Ishikawa (cell line): Measurements from ENCODE around the gene EZH2.

ENCODE experiments used
- CEBPB ChIP-seq: IDR thresholded peaks from 2 replicates; pipeline ENCODE4 v1.6.1; 2012
- CREB1 ChIP-seq: IDR thresholded peaks from 2 replicates; pipeline ENCODE4 v1.6.1; 2012; ENCODE audit warnings: low read depth
- EP300 ChIP-seq: IDR thresholded peaks from 2 replicates; pipeline ENCODE4 v1.6.1; 2012; ENCODE audit warnings: borderline replicate concordance
- RAD21 ChIP-seq: IDR thresholded peaks from 2 replicates; pipeline ENCODE4 v1.6.1; 2012; ENCODE audit warnings: low read depth
- REST ChIP-seq: IDR thresholded peaks from 2 replicates; pipeline ENCODE4 v1.6.1; 2012; ENCODE audit warnings: low read depth, mild to moderate bottlenecking
- TAF1 ChIP-seq: IDR thresholded peaks from 2 replicates; pipeline ENCODE4 v1.6.1; 2012; ENCODE audit warnings: low read depth, mild to moderate bottlenecking
- TCF12 ChIP-seq: IDR thresholded peaks from 2 replicates; pipeline ENCODE4 v1.6.1; 2012; ENCODE audit warnings: low read depth
- TEAD4 ChIP-seq: IDR thresholded peaks from 2 replicates; pipeline ENCODE4 v1.6.1; 2012
- ZBTB7A ChIP-seq: IDR thresholded peaks from 2 replicates; pipeline ENCODE4 v1.6.1; 2012; ENCODE audit warnings: low read depth

DNA sequence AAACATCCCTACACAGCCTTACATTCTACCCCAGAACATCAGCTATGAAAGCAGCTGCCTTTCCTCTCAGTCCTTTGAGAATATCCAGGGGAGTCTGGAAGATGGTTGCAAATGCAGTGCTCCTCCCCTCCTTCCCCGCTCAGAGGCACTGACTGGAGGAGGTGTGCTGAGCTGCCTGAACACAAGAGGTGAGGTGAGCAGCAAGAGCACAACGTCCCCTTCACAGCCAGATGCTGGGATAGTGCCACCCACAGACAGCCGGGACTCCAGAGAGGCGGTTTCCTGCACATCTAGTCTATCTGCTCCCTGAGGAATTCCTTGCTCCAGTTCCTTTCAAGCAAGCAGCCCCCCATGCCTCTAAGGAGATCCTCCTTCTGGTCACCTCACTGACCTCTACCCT, 74.2 kb downstream of the EZH2 start:
- TF ChIP-seq CEBPB (no peak), TAF1 (no peak), CREB1 (no peak), ZBTB7A (no peak), EP300 (no peak), RAD21 (no peak), REST (no peak), TEAD4 (no peak), TCF12 (no peak)
